ENCODE measurements around the gene TCF23.

- TF ChIP-seq POLR2AphosphoS5 (IDR thresholded peaks at IDR 0.05; ENCODE audit: low read depth, low read length) (no peak), POLR2A (IDR thresholded peaks at IDR 0.05; ENCODE audit: low read depth, low read length) (no peak), TAF1 (IDR thresholded peaks at IDR 0.05; ENCODE audit: low read depth, low read length) (no peak), POU2F2 (IDR thresholded peaks at IDR 0.05; ENCODE audit: low read depth, low read length) (no peak), SPI1 (IDR thresholded peaks at IDR 0.05; ENCODE audit: low read depth, low read length) (no peak), PAX5 (IDR thresholded peaks at IDR 0.05; ENCODE audit: insufficient read depth, low read length, severe bottlenecking) (no peak)
Measured at GRCh38 chr2:27148801-27149439, at the start of gene TCF23.

Measured in GM12891 (cell line).